NCI-H2171 treated with DMSO at 0.1 percent for 48 hours (cell line): ENCODE data around the gene HOXD4.

Experiments used
- DNase-seq: peaks from one replicate; lab custom pipeline; 2025; lab: John Stamatoyannopoulos, UW

The HOXD4 gene

GRCh38 chr2:176139661-176140512, 11.5 kb upstream of the HOXD4 start:
- no peak for DNase-seq

GRCh38 chr2:176140513-176141317, 10.6 kb upstream of the HOXD4 start:
- peak; percentile 78 for DNase-seq

GRCh38 chr2:176142281-176142680, 9.1 kb upstream of the HOXD4 start:
- DNase-seq: no peak

- DNase-seq: no peak
Measured at GRCh38 chr2:176145085-176145969, 6.0 kb upstream of the HOXD4 start.

GRCh38 chr2:176146101-176146500, 5.2 kb upstream of the HOXD4 start:
- no peak for DNase-seq

- DNase-seq: no peak
Measured at GRCh38 chr2:176146645-176147044, 4.7 kb upstream of the HOXD4 start.

GRCh38 chr2:176147210-176147799, 4.0 kb upstream of the HOXD4 start:
- no peak for DNase-seq

- DNase-seq: no peak
Measured at GRCh38 chr2:176147800-176148496, 3.4 kb upstream of the HOXD4 start.

- no peak for DNase-seq
Measured at GRCh38 chr2:176148751-176149421, 2.5 kb upstream of the HOXD4 start.

- DNase-seq: no peak
Measured at GRCh38 chr2:176149481-176149938, 1.8 kb upstream of the HOXD4 start.

GRCh38 chr2:176149939-176150583, 1.3 kb upstream of the HOXD4 start:
- DNase-seq: no peak

- DNase-seq: no peak
Measured at GRCh38 chr2:176150584-176151441, 537 bp upstream of the HOXD4 start.

- no peak for DNase-seq
Measured at GRCh38 chr2:176152350-176153181, 1.2 kb downstream of the HOXD4 start.

GRCh38 chr2:176154576-176155252, 3.4 kb downstream of the HOXD4 start:
- DNase-seq: no peak

GRCh38 chr2:176155356-176156044, 4.2 kb downstream of the HOXD4 start:
- no peak for DNase-seq

- no peak for DNase-seq
Measured at GRCh38 chr2:176156301-176156806, 5.0 kb downstream of the HOXD4 start.
